ENCODE data around the gene SCYL1.

SCYL1 gene

DNA sequence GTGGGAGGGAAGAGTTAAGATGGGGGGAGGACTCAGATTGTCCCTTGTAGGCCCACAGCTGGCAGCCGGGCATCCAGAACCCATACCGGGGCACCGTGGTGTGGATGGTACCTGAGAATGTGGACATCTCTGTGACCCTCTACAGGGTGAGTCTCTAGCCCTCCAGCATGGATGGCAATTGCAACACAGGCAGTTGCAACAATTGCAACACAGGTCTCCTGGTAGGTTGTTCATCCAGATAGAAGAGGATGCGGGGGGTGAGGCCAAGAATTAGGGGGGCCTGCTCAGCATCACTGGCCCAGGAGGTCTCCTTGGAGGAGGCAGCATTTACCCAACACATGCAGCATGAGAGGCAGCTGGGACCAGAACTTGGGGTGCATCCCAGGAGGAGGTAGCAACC is 54.4 kb downstream of the SCYL1 start:
- ATAC-seq (replicated peaks; ENCODE audit: extremely low read depth, poor library complexity, severe bottlenecking) (no peak), DNase-seq (ENCODE audit: low spot score in 2 of 2) (no peak)
- H3K27ac Mint-ChIP-seq (ENCODE audit: low read depth): no peak overlapping the region
- no peaks in the 10 kb centered on the region for H3K27me3 Mint-ChIP-seq
- peaks cover 59% of the 10 kb centered on the region for H3K4me1 Mint-ChIP-seq
- no peaks in the 10 kb centered on the region for H3K9me3 Mint-ChIP-seq
- H3K4me3 Mint-ChIP-seq: no peak overlapping the region
- H3K36me3 Mint-ChIP-seq (ENCODE audit: insufficient read depth): peaks cover 36% of the 10 kb centered on the region

DNA sequence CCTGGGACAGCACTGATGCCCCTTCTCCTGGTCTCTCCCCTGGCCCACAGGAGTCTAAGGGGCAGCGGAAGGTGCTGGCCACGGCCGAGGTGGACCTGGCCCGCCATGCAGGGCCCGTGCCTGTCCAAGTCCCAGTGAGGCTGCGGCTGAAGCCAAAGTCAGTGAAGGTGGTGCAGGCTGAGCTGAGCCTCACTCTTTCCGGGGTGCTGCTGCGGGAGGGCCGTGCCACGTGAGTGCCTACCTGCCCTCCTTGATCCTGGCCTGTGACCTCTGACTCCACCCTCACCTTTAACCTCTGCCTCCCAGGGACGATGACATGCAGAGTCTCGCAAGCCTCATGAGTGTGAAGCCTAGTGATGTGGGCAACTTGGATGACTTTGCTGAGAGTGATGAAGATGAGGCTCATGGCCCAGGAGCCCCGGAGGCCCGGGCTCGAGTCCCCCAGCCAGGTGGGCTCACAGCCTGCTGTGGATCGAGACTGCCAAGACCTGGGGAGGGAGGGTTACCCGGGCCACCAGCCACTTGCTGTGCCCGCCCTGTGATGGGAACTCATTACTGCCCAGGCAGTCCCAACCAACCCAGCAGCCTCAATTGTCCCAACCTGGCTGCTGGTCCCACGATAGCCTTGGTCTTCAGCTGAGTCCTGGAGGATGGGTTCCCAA is 55.3 kb downstream of the SCYL1 start:
- Mint-ChIP-seq H3K4me1 (peaks cover 55% of the 10 kb centered on the region), H3K27me3 (no peaks in the 10 kb centered on the region), H3K4me3 (no peak overlapping the region), H3K27ac (ENCODE audit: low read depth) (peak overlapping the region; percentile 88), H3K9me3 (no peaks in the 10 kb centered on the region), H3K36me3 (ENCODE audit: insufficient read depth) (peaks cover 30% of the 10 kb centered on the region)
- no peak for DNase-seq (ENCODE audit: low spot score in 2 of 2)
- ATAC-seq (replicated peaks; ENCODE audit: extremely low read depth, poor library complexity, severe bottlenecking): no peak

DNA sequence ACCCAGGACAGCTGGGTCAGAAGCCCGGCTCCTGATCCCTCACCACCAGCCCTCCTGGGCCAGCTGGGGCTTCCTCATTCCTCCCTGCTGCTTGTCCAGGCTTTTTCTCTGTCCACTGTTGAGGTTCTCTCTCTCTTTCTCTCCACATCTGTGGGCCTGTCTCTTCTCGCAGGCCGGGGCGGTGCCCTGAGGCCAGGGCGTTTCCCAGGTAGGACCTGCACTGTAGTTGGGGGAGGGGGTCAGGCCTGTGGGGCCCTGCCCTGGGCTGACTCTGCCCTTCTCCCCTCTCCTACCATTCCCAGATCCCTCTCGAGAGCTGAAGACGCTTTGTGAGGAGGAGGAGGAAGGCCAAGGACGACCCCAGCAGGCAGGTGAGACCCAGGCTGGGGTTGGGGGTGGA is 55.9 kb downstream of the SCYL1 start:
- H3K27me3 Mint-ChIP-seq: no peaks in the 10 kb centered on the region
- peaks cover 26% of the 10 kb centered on the region for H3K36me3 Mint-ChIP-seq (ENCODE audit: insufficient read depth)
- H3K4me3 Mint-ChIP-seq: no peak overlapping the region
- peaks cover 50% of the 10 kb centered on the region for H3K4me1 Mint-ChIP-seq
- no peaks in the 10 kb centered on the region for H3K9me3 Mint-ChIP-seq
- DNase-seq (ENCODE audit: low spot score in 2 of 2) (no peak), ATAC-seq (replicated peaks; ENCODE audit: extremely low read depth, poor library complexity, severe bottlenecking) (no peak)
- H3K27ac Mint-ChIP-seq (ENCODE audit: low read depth): peak overlapping the region; percentile 88

DNA sequence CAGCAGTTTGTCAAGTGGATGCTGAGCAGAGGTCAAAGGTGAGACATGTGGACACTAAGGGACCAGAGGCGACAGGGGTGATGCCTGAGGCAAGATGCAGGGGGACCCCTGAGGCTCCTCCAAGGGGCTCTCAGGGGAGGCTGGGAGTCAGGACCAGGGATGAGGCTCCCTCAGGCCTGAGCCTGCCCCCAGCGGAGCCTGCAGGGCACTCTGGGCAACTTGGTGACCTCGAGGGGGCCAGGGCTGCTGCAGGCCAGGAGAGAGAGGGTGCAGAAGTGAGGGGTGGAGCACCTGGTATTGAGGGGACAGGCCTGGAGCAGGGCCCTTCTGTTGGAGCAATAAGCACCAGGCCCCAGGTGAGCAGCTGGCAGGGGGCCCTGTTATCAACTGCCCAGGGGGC is 57.0 kb downstream of the SCYL1 start:
- H3K4me1 Mint-ChIP-seq: peaks cover 54% of the 10 kb centered on the region
- DNase-seq (ENCODE audit: low spot score in 2 of 2) (no peak), ATAC-seq (replicated peaks; ENCODE audit: extremely low read depth, poor library complexity, severe bottlenecking) (no peak)
- peaks cover 24% of the 10 kb centered on the region for H3K36me3 Mint-ChIP-seq (ENCODE audit: insufficient read depth)
- H3K27me3 Mint-ChIP-seq: no peaks in the 10 kb centered on the region
- no peaks in the 10 kb centered on the region for H3K9me3 Mint-ChIP-seq
- peak overlapping the region; percentile 82 for H3K27ac Mint-ChIP-seq (ENCODE audit: low read depth)
- H3K4me3 Mint-ChIP-seq: no peak overlapping the region

DNA sequence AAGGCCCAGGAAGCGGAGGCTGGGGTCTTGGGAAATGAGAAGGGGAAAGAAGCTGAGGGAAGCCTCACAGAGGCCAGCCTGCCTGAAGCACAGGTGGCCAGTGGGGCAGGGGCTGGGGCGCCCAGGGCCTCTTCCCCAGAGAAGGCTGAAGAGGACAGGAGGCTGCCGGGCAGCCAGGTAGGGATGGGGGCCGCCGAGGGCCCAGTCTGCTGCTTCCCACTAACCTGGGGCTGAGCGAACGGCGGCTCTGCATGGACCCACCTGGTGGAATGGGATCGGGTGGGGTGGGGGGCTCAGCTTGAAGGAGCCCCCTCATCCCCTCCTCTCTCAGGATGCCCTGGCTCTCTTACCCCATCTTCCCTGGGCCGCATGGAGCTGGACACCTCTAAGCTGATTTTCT is 58.7 kb downstream of the SCYL1 start:
- peaks cover 26% of the 10 kb centered on the region for H3K36me3 Mint-ChIP-seq (ENCODE audit: insufficient read depth)
- ATAC-seq (replicated peaks; ENCODE audit: extremely low read depth, poor library complexity, severe bottlenecking): no peak

DNA sequence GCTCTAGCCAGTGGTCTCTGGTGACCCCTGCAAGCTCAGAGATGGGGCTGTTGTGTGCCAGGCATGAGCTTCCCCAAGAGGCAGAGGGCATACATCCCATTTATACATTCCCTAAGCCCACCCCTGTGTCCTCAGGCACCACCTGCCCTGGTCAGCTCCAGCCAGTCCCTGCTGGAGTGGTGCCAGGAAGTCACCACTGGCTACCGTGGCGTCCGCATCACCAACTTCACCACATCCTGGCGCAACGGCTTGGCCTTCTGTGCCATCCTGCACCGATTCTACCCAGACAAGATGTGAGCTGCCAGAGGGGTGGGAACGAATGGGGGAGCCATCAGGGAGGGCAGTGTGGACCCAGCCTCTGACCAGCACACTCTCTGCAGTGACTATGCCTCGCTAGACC is 59.2 kb downstream of the SCYL1 start:
- Mint-ChIP-seq H3K9me3 (no peaks in the 10 kb centered on the region), H3K4me1 (peaks cover 58% of the 10 kb centered on the region), H3K4me3 (no peak overlapping the region), H3K27me3 (no peaks in the 10 kb centered on the region), H3K27ac (ENCODE audit: low read depth) (no peak overlapping the region), H3K36me3 (ENCODE audit: insufficient read depth) (peaks cover 26% of the 10 kb centered on the region)
- ATAC-seq (replicated peaks; ENCODE audit: extremely low read depth, poor library complexity, severe bottlenecking) (no peak), DNase-seq (ENCODE audit: low spot score in 2 of 2) (no peak)

More for the DNA sequence above, 58.7 kb downstream of the SCYL1 start:
- H3K4me1 Mint-ChIP-seq: peaks cover 56% of the 10 kb centered on the region
- H3K9me3 Mint-ChIP-seq: no peaks in the 10 kb centered on the region
- H3K4me3 Mint-ChIP-seq: no peak overlapping the region
- H3K27me3 Mint-ChIP-seq: no peaks in the 10 kb centered on the region
- no peak for DNase-seq (ENCODE audit: low spot score in 2 of 2)
- H3K27ac Mint-ChIP-seq (ENCODE audit: low read depth): peak overlapping the region; percentile 82

DNA sequence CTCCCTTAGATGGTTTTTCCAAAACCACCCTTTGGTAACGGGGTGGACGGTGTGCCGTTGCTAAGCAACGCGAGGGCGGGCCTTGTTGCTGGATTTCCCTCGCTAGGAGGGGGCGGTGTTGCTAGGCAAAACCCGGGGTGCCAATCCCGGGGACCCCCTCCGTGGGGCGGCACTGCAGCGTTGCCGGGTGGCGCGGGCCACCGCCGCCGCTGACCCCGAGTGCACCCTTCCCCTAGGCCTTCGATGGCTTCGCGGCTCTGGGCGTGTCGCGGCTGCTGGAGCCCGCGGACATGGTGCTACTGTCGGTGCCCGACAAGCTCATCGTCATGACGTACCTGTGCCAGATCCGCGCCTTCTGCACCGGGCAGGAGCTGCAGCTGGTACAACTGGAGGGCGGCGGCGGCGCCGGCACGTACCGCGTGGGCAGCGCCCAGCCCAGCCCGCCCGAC is 59.9 kb downstream of the SCYL1 start:
- H3K27ac Mint-ChIP-seq (ENCODE audit: low read depth): no peak overlapping the region
- H3K36me3 Mint-ChIP-seq (ENCODE audit: insufficient read depth): peaks cover 22% of the 10 kb centered on the region
- H3K4me1 Mint-ChIP-seq: peaks cover 56% of the 10 kb centered on the region
- DNase-seq (ENCODE audit: low spot score in 2 of 2): no peak
- H3K27me3 Mint-ChIP-seq: no peaks in the 10 kb centered on the region
- no peak overlapping the region for H3K4me3 Mint-ChIP-seq
- no peaks in the 10 kb centered on the region for H3K9me3 Mint-ChIP-seq
- ATAC-seq (replicated peaks; ENCODE audit: extremely low read depth, poor library complexity, severe bottlenecking): no peak

DNA sequence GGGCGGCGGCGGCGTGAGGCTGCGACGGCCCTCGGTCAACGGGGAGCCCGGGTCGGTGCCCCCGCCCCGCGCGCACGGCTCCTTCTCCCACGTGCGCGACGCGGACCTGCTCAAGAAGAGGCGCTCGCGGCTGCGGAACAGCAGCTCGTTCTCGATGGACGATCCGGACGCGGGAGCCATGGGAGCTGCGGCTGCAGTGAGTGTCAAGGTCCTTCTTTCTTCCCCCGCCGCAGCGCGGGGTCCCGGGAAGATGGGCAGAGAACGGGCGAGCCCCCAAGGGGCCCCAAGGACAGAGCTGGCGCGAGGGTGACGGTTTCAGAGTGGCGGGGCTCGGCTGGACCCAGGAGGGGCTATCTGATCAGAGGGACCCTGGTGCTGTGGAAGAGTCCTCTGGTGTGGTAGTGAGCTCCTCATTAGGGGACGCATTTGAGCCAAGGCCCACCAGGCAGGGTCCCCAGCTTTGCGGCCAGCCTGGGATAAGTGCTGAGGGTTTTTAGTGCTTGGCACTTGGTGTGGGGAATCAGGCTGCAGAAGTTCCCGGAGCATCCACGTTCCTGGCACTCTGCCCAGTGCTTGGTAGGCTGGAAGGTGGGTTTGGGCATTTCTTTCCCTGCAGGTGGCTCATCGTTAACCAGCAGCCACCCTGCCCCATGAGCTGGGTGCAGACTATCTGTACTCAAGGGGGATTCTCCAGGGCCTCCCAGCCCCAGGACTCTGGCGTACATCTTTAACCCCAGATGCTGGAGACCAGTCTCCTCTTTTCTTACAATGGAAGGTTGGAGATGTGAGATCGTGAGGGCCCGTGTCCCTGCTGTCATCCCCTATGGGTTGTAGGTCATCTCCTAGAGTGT is 60.7 kb downstream of the SCYL1 start:
- Mint-ChIP-seq H3K4me3 (peak overlapping the region; percentile 11), H3K27ac (ENCODE audit: low read depth) (no peak overlapping the region), H3K36me3 (ENCODE audit: insufficient read depth) (peaks cover 24% of the 10 kb centered on the region), H3K27me3 (no peaks in the 10 kb centered on the region), H3K9me3 (no peaks in the 10 kb centered on the region), H3K4me1 (peaks cover 54% of the 10 kb centered on the region)
- DNase-seq (ENCODE audit: low spot score in 2 of 2): no peak
- ATAC-seq (replicated peaks; ENCODE audit: extremely low read depth, poor library complexity, severe bottlenecking): no peak

DNA sequence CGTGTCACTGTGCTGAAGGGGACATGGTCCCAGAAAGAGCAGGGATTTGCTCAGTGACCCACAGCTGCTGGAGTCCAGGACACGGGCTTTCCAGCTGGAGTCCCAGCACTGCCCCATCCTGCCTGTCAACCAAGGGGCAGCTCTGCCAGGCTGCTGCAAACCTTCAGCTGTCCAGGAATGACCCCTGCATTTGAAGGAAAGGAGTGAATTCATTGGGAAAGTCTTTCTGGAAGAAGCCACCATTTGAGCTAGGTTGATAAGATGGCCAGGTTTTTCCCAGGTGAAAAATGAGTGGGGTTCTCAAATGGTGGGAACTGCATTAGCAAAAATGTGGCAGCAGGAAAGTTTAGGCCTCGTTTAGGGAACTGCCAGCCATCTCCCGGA is 61.4 kb downstream of the SCYL1 start:
- Mint-ChIP-seq H3K36me3 (ENCODE audit: insufficient read depth) (peaks cover 20% of the 10 kb centered on the region), H3K9me3 (no peaks in the 10 kb centered on the region), H3K4me1 (peaks cover 54% of the 10 kb centered on the region), H3K4me3 (peak overlapping the region; percentile 11), H3K27ac (ENCODE audit: low read depth) (no peak overlapping the region), H3K27me3 (no peaks in the 10 kb centered on the region)
- DNase-seq (ENCODE audit: low spot score in 2 of 2) (no peak), ATAC-seq (replicated peaks; ENCODE audit: extremely low read depth, poor library complexity, severe bottlenecking) (no peak)

DNA sequence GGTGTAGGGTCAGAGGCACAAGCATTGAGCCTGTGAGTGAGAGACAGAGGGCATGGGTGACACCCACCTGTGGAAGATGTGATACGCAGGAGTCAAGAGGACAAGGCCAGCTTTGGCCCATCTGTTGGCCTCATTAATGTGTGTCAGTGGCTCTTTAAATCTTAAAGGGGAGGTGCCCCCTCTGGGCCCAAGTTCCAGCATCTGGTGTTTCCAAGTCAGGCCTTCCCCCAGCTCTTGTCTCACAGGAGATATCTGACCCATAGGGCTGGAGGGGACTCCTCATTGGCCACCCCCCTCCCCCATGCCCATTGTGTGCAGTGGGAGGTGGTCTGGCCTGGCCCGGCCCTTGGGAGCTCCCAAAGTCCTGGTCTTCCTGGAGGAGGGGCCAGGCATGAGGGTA is 61.8 kb downstream of the SCYL1 start:
- ATAC-seq (replicated peaks; ENCODE audit: extremely low read depth, poor library complexity, severe bottlenecking) (no peak), DNase-seq (ENCODE audit: low spot score in 2 of 2) (no peak)
- Mint-ChIP-seq H3K4me3 (peak overlapping the region; percentile 11), H3K27ac (ENCODE audit: low read depth) (no peak overlapping the region), H3K36me3 (ENCODE audit: insufficient read depth) (peaks cover 21% of the 10 kb centered on the region), H3K9me3 (no peaks in the 10 kb centered on the region), H3K4me1 (peaks cover 51% of the 10 kb centered on the region), H3K27me3 (no peaks in the 10 kb centered on the region)

All from central memory CD8-positive, alpha-beta T cell (primary cell).